HTERT RPE-1 (cell line): ENCODE measurements around the gene TRAT1.

ENCODE experiments used
- in situ Hi-C: fragments of 300-500 bp; cut with MboI; formaldehyde crosslinking; loops from 4 replicates; pipeline ENCODE4 v1.14.3; 2020; ENCODE audit warnings: low sequenced_read_pairs

TRAT1 gene

DNA sequence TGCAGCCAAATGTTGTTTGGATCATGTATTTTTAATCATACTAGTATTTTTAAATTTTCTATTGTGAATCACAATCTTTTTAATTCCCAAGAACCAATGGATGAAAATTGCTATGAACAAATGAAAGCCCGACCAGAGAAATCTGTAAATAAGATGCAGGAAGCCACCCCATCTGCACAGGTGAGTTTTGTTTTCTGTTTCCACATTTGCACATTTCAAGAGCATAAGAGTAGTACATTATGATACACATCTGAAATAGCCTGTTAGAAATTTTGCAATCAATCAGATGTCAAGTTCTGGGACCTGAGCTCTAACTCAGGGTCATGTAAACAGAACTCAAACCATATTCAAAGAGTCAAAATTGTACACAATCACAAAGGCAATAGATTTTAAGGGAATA lies 26.5 kb downstream of the TRAT1 start:
- in situ Hi-C loops: no loop called here

DNA sequence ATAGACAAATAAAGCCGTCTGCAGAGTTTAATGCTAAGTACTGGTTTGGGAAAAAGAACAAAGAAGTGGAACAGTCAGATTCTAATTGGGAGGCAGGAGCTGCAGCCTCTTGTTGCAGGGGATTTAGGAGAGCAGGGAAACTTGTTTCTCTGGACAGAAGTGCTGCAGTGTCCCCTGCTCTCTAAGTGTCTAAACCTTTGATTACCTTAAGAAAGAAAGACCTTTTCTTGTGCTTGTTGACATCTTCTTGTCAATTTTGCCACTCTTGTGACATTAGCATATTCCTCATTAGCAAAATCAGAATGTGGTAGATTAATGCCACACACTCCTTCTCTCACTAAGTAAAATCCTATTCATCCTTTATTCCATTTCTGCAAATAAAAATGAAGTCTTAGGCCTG lies 38.8 kb downstream of the TRAT1 start:
- in situ Hi-C loops: no loop called here

DNA sequence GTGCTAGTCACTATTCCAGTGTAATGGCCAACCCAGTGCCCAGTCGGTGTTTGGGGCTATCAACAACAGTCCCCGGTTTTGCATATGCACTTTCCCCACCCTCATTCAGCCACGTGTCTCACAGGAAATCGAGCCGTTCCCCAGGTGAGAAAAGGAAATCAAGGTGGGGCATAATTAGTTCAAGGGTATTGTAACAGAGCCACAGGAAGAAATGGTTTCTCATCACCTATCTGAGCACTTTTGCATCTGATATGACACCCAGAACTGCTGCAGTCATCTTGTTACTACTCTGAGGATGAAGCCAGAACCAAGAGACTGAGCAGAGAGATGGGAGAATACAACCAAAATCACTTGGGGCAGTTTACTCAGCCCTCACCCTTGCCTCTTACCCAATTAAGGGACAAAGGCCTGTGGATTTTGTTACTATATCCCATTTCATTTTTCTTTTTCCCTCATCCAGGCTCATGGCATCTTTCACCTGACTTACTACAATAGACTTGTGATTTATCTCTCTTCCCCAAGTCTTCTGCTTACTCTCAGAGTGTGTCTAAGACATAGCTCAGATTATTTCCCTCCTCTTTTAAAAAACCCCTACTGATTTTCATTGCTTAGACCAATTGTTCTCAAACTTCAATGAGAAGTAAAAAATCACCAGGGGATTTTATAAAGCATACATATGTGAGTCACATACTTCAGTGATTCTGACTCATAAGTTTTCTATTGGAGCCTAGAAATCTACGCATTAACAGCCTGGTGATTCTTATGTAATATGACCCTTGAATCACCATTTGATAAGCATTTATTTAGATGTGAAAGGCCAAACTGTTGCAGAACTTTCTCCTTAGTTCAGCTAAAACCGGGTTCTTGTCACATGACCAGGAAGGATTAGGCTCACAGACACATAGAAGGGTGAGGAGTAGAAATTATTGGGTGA lies 40.5 kb downstream of the TRAT1 start:
- in situ Hi-C loops: no loop called here

DNA sequence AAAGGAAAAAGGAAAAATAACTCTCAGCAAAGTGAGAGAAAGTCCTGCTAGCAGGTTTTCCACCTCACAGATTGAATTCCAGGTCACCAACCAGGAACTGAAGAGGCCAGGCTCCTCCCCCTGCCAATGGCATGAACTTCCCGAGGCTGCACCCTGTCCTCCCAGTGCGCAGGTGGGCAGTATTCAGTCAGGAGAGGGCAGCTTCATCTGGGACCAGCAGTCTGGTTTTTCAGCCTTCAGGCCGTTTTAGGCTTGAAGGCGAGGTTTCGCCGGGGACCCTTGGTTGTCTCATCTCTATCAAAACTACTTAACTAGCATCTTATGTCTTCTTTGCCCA lies 41.2 kb downstream of the TRAT1 start:
- in situ Hi-C loops: no loop called here

DNA sequence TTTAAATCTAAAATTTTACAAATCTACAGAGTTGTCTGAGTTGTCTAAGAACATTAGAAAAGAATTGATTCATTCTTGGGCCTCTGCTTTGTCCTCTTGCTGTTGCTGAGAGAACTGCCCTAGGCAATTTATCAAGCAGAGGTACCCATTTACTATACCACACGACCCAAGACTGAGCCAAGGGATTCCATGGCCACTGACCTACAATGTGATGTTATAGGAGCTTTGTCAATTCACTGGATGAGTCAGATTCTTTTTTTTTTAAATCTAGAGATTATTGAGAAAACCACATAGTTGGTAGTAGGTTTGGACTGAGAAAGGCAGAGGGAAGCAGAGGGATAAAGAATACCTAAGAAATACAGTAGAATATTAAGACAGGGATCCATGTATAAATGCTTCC lies 55.3 kb downstream of the TRAT1 start:
- in situ Hi-C loops: no loop called here

DNA sequence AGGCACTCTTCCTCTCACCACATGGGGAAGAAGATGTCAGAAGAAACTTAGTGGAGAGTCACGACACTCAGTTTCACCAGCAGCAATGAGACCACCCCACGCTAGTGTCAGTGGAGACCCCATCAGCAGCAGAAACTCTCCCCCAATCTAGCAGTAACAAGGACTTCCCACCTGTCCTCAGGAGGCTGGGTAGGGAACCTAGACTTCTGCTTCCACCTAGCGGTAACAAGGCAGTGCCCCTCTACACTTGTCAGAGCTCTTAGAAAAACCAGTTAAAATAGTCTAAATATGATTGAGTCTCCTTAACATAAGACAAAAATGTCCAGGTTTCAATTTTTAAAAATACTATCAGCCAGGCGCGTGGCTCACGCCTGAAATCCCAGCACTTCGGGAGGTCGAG lies 57.3 kb downstream of the TRAT1 start:
- in situ Hi-C loops: no loop called here

DNA sequence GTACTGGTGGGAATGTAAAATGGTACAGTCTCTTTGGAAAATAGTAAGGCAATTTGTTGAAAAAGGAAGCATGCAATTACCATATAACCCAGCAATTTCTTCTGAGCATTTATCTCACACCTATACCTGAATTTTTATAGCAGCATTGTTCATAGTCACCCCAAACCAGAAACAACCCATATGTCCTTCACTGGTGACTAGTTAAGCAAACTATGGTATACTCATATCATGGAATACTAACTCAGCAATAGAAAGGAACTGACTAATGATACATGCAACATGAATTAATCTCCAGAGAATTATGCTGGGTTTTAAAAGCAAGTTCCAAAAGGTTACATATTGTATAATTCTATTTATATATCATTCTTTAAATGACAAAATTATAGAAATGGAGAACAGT lies 60.2 kb downstream of the TRAT1 start:
- in situ Hi-C loops: no loop called here

DNA sequence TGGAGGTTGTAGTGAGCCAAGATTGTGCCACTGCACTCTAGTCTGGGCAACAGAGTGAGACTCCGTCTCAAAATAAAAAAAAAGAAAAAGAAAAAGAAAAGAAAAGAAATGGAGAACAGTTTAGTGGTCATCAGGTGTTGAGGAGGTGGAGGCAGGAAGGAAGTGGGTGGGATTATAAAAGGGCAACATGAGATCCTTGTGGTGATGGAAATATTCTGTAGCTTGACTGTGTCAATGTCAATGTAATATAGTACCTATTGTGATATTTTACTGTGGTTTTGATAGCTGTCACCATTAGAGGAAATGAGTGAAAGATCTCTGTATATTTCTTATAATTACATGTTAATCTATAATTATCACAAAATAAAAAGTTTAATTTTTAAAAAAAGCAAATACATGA lies 60.8 kb downstream of the TRAT1 start:
- in situ Hi-C loops: no loop called here

DNA sequence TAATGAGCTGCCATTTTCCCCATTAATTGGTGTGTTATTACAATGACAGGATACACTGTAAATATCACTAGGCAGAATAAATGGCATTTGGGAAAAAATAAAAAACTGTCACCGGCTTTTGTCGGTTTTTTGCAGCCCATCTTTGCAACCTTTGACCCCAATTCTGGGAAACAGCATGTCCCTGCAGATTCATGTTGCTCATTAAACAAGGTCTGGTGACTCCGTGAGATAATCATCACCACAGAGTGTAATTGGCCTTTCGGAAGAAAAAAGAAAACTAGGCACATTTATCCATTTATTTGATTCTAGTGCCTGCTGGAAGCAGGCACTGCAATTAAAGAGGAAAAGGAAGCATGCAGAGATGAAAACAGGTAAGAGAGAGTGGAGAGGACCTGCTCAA lies 64.5 kb downstream of the TRAT1 start:
- in situ Hi-C loops: no loop called here

DNA sequence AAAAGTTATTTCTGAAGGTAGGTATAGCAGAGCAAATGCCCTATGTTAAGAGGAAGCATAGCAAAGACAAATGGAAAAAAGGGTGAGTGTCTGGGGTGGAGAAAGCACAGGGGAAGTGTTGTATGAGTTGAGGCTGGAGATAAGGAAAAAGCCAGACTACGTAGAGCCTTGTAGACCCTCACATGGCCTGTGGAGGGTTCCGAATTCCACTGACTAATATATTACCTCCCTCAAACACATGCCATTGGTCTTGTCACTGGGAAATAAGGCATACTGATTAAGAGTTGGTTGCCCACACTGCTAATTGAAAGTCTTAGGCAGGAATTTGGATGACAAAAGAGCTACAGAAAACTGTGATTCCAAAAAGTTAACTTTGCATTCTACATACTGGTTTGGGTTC lies 65.2 kb downstream of the TRAT1 start:
- in situ Hi-C loops: no loop called here

DNA sequence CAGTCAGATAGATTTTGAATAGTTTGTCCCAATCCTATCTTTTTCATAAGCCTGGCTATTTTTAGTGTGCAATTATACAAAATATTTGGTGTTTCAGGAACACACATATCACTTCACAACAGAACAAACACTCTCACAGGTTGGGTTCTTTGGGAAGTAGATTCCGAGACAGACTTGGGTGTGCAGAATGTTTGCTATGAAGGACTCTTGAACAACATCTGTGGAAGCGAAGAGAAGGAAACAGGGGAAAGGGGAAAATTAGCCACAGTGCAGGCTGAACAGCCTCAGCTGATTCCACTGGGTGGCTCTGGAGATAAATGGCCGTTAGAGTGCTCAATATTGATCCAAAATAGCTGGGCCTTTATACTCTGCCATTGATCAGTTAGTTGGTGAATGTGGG lies 69.2 kb downstream of the TRAT1 start:
- in situ Hi-C loops: no loop called here

DNA sequence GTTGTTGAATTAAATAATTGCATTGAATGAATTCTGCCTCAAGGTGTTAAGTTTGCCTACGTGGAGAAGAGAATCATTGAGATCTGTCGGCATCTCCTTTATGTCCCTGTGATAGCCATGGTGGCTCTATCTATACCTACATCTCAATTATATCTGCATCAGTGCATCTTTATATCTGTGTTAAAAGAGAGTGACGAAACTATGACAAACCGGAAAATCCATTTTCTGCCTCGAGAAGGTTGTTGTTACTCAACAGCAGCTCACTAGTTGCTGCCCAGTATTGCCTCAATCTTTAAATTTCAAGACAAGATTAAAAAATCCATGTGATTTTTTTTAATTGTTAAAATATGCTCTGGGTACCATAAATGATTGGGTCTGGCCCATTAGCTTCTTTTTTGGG lies 72.4 kb downstream of the TRAT1 start:
- in situ Hi-C loops: no loop called here

DNA sequence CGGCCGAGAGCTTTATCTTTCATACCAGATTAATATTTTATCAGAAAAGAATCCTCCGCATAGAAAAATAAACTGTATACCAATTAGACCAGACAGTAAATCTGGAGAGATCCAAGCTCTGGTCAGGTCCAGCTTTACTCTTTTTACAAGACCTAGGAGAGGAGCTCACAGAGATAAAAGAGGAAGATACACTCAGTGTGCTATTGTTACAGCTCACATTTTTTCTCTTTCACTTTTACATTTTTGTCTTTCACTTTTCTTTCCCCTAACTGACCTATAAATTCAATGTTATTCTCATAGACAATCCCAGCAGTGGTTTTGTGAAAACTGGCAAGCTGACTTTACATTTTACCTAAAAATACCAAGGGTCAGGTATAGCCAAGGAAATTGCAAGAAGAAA lies 75.3 kb downstream of the TRAT1 start:
- in situ Hi-C loops: no loop called here

DNA sequence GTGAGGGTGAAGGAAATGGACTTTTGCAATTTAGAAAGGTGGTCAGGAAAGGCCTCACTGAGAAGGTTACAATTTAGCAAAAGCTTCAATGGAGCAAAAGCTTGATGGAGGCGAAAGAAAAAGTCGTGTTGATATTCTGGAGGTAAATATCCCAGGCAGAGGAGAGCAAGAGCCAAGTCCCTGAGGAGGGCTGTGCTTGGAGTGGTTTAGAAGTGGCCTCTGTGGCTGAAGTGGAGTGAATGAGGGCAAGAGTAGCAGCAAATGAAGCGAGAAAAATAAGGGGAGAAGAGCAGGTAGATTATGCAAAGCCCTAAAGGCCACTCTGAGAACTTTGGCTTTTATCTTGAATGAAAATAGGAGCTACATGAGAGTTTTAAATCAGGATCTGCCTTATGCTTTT lies 76.9 kb downstream of the TRAT1 start:
- in situ Hi-C loops: no loop called here
